Measurements from ENCODE around the gene ATG7.

- TF ChIP-seq CTCF (IDR thresholded peaks at IDR 0.05) (no peak), POLR2A (IDR thresholded peaks at IDR 0.05) (no peak)
Measured at GRCh38 chr3:11517601-11518000, 245.4 kb downstream of the ATG7 start.
